Iris pigment epithelial cell (primary cell): Measurements from ENCODE around the gene ZNF581.

Experiments used
- DNase-seq: peaks from one replicate; pipeline ENCODE4 v3.0.0-alpha.2; 2011; ENCODE audit warnings: low read depth

Gene ZNF581, protein sequence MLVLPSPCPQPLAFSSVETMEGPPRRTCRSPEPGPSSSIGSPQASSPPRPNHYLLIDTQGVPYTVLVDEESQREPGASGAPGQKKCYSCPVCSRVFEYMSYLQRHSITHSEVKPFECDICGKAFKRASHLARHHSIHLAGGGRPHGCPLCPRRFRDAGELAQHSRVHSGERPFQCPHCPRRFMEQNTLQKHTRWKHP

GRCh38 chr19:55643003-55643886 is at the start of gene ZNF581:
Gene ZNF581, plus strand, starts transcription at chr19:55643649. Its CDS starts 923 bp downstream, at chr19:55644572.
- peak; percentile 87 for DNase-seq

DNA sequence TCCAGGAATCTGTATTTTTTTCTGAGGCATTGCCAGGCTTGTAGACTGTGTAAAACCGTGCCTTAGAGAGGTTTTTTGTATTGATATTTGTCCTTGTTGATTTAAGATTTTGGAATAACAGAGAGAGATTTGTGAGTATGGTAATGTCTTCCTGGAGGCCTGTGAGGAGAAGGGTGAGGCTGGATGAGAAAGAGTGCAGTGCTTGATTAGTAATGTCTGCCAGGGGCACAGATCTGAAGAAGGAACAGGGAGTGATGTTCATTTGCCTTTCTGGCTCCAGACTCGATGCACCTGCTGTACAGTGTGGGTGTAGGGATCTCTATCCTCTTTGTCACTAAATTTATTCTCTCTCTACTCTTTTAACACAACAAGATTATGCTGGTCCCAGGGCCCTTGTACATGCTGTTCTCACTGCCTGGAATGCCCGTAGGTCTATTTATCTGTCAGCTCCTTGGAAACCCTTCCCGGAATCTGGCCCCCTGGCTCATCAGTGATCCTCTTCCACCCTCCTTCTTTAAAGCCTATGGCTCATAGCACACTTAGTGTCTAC is 48.4 kb upstream of the ZNF581 start:
- no peak for DNase-seq

DNA sequence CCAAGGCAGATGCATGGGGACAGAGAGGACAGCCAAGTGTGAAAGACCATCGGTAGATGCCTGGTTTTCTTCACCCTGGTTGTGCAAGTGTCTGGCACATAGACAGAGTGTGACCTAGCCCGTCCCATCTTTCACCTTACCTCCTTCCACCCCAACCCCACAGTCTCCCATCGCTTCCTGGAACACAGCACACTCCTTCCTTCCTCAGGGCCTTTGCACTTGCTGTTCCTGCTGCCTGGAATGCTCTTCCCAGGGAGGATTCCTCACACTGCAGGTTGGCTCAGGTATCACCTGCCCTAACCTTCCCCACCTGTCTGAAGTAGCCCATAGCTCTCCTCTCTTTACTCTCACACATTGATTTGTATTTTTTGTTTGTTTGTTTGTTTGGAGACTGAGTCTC is 47.1 kb upstream of the ZNF581 start:
- DNase-seq: no peak

- DNase-seq: no peak
Measured at GRCh38 chr19:55597501-55597921, 45.9 kb upstream of the ZNF581 start.

- no peak for DNase-seq
Measured at GRCh38 chr19:55598034-55598433, 45.4 kb upstream of the ZNF581 start.

- peak; percentile 97 for DNase-seq
Measured at GRCh38 chr19:55598719-55599467, 44.6 kb upstream of the ZNF581 start.

DNA sequence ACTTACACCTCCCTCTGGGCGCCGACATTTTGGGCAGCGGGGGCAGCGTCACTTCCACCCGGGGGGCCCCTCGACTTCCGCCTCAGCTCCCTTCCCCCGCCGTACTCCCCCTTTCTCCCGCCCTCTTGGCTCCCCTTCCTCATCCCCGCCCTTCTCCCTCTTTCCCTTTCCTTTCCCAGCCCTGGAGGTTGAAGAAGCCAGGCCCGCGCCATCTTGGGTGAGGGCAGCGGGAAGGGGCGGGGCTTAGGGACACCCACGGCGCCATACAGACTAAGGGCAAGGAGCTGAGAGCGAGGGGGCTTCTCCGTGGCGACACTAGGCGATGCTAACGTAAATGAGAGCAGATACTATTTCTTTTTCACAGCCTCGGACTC is 44.0 kb upstream of the ZNF581 start, which contains the start of gene FIZ1:
Gene FIZ1 (minus strand): TSS at position 50 of the 374 bp plus-strand sequence. CDS start 1,652 bp downstream, outside the sequence.
- DNase-seq: peak; percentile 99

DNA sequence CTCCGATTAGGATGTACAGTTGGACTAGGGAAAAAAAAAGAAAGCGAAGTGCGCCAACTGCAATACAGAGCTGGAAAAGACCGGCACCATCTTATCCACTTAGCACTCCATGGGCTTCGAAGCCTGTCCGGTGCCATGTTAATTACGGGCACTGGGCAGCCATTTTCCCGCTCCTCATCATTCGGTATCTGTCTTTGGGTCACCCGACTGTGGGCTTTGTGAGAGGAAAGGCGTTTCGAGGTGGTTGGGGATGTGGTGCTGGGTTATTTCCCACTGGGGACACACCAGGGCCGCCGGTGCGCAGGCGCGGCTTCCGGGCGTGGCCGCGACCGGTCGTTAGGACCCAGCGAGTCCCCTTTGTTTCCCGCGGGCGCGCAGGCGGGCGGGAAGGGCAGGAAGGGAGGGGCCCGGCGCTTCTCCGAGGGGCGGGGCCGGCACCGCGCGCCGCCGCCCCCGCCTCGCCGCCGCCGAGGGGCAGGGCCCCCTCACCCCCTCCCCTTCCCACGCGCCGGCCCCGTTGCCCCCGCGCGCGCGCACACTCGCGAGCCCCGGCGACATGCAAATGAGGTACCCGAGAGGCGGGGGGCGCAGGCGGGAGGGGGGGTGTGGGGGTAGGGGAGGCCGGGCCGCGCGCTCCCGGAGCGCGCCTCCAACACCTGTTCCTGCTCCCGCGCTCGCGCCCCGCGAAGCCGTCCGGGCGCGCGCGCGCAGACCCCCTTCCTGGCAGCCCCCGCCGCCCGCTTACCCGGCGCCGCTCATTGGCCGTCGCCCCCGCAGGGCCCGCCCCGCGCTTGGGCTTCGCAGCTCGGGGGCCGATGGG is 43.4 kb upstream of the ZNF581 start, which contains the start of gene ZNF524:
Gene ZNF524 (plus strand): TSS at position 447 of the 820 bp plus-strand sequence. CDS start 1,825 bp downstream, outside the sequence.
- peak; percentile 87 for DNase-seq

- DNase-seq: no peak
Measured at GRCh38 chr19:55600662-55601028, 42.8 kb upstream of the ZNF581 start.

DNA sequence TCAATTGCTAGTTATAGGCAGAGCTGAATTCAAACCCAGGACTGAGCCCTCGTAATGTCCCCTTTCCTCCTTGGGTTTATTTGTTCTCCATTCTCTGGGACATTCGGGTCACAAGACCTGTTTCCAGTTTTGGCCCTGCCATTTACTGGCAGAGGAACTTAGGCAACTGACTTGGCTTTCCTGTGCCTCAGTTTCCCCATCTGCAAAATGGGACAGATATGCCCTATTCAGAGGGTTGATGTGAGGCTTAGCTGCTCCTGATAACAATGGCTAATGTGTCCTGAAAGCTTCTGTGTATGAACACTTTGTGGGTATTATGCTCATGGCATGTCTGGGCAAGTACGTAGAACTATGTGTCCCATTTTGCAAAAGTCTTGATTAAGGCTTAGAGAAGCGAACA is 42.4 kb upstream of the ZNF581 start:
- DNase-seq: no peak

- no peak for DNase-seq
Measured at GRCh38 chr19:55602104-55603001, 41.1 kb upstream of the ZNF581 start.

- DNase-seq: no peak
Measured at GRCh38 chr19:55603115-55603514, 40.3 kb upstream of the ZNF581 start.

DNA sequence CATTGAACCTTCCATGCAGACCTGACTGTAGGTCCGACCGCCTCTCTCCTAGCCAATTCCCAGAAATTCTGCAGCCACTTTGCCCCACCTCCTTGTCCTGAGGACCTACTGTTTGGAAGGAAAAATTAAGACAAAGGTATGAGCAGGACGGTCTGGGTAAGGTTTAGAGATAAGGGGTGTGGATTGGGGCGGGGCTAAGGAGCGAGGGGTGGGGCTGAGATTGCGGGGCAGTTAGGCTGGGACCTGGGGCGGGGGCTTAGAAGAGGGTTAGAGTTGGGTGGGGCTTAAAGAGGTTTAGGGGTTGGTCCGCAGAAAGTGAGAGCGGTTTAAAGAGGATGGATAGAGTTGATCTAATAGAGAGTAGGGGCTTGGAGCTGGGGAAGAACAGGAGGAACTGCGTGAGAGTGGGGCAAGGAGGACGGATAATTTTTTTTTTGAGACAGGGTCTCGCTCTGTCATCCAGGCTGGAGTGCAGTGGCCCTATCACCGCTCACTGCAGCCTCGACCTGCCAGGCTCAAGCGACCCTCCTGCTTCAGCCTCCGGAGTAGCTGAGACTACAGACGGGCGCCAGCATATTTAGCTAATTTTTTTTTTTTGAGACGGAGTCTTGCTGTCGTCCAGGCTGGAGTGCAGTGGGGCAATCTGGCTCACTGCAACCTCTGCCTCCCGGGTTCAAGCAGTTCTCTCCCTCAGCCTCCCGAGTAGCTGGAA is 39.7 kb upstream of the ZNF581 start:
- no peak for DNase-seq

- peak; percentile 96 for DNase-seq
Measured at GRCh38 chr19:55605207-55605636, 38.2 kb upstream of the ZNF581 start.

DNA sequence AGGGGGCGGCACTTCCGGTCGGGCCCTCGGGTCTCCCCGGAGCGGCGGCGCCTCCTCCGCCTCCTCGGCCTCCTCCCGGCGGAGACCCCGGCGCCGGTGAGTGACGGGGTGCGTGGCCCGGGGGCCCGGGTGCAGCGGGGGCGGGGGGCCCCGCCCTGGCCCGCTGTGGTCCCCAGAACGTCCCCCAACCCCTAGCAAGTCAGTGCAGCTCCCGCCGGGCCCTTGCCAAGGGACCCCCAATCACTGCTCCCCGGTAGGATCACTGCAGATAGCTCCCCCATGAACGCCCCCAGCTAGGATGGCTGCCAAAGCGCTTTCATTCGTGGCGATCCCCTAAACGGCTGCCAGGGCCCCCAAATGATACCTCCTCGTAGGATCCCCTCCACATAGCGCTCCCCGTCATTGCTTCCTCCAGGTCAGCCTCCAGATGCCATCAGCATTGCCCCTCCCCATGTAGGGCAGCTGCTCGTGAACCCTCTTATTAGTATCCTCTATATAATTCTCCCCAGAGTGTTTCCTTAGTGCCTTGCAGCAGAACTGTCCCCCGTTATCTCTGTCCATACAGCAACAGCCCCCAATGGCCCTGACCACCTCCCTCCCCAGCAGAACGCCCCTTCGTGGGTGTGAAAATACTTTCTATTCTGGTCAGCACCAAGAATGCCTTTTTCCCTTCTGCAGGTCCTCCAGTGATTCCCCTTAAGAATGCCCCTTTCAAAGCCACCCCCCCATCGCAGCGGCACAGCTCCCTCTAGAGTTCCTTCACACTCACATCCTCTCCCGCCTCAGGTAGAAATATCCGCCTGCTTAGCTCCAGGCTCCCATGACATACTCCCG is 37.6 kb upstream of the ZNF581 start, which contains the start of gene ZNF865:
Gene ZNF865 (plus strand): TSS at position 11 of the 834 bp plus-strand sequence. CDS start 7,972 bp downstream, outside the sequence.
- DNase-seq: peak; percentile 91

DNA sequence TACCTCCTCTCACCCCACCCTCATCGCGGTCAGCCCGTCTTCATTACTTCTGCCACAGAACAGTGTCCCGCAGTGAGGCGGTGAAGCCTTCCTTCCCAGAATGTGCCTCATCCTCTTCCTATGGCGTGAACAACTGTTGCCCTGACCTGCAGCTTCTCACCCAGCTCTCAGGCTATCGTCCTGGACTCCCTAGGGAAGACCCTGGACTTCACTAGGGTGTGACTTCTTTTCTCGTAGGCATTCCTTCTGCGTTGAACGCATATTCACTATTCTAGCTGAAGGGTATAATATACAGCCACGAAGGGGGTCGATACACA is 37.0 kb upstream of the ZNF581 start:
- DNase-seq: no peak

GRCh38 chr19:55606817-55607216 is 36.6 kb upstream of the ZNF581 start:
- no peak for DNase-seq

GRCh38 chr19:55609326-55609725 is 34.1 kb upstream of the ZNF581 start:
- DNase-seq: no peak
